IMR-90 (cell line): ENCODE measurements around the gene CAMTA1. TPM values are rescaled to one million over a fixed set of nuclear protein-coding genes. Genes with fewer than 3 reads are reported as not detected.

Source experiments
- ATAC-seq: fragments of 200-7000 bp; cut with Tn5 transposase; 2 replicates; pipeline ENCODE4 v1.9.1; 2020; ENCODE audit warnings: low read depth, mild to moderate bottlenecking, moderate library complexity
- BruUV-seq: library from RNA; stranded (reverse); fragments of 400-500 nt; replicated peaks from 2 replicates; lab custom pipeline; 2021; lab: Mats Ljungman, UMichigan
- CTCF ChIA-PET: fragments of 300-600 bp; formaldehyde crosslinking; extraction: SDS; loops from one replicate; lab custom pipeline; 2021; ENCODE audit warnings: antibody characterized with exemption; lab: Yijun Ruan, JAX
- POLR2A ChIA-PET: fragments of 300-600 bp; sonication (Branson Sonifier 250); formaldehyde crosslinking; loops from one replicate; lab custom pipeline; 2022; ENCODE audit warnings: antibody characterized with exemption; ENCODE audit not compliant: unreplicated experiment; lab: Charles Lee
- DNase-seq: peaks from one replicate; pipeline ENCODE4 v3.0.0; 2013
- H2AFZ ChIP-seq: replicated peaks from 2 replicates; pipeline ENCODE3; 2013; ENCODE audit warnings: low read length, mild to moderate bottlenecking; ENCODE audit not compliant: poor library complexity
- H2AK5ac ChIP-seq: 2 replicates; pipeline ENCODE4 v1.6.1; 2013; ENCODE audit warnings: low read depth, low read length, inconsistent platforms
- H2AK9ac ChIP-seq: replicated peaks from 2 replicates; pipeline ENCODE3; 2013; ENCODE audit warnings: mild to moderate bottlenecking, low read depth, low read length, moderate library complexity; ENCODE audit not compliant: poor library complexity
- H2BK120ac ChIP-seq: 2 replicates; pipeline ENCODE4 v1.6.1; 2013; ENCODE audit warnings: low read depth, low read length, inconsistent platforms
- H2BK15ac ChIP-seq: 3 replicates; pipeline ENCODE4 v1.6.1; 2013; ENCODE audit warnings: low read depth, low read length, inconsistent platforms
- H2BK20ac ChIP-seq: 2 replicates; pipeline ENCODE4 v1.6.1; 2013; ENCODE audit warnings: low read depth, mild to moderate bottlenecking, inconsistent platforms, low read length, moderate library complexity
- H2BK5ac ChIP-seq: 2 replicates; pipeline ENCODE4 v1.6.1; 2013; ENCODE audit warnings: mild to moderate bottlenecking, low read depth, low read length, inconsistent platforms; ENCODE audit not compliant: poor library complexity, severe bottlenecking
- H3K14ac ChIP-seq: replicated peaks from 2 replicates; pipeline ENCODE4 v1.6.1; 2013; ENCODE audit warnings: low read depth, low read length, inconsistent platforms
- H3K18ac ChIP-seq: 2 replicates; pipeline ENCODE4 v1.6.1; 2013; ENCODE audit warnings: low read depth, low read length, control low read depth
- H3K23ac ChIP-seq: 2 replicates; pipeline ENCODE4 v1.6.1; 2013; ENCODE audit warnings: low read depth, low read length, inconsistent platforms
- H3K27ac ChIP-seq: 2 replicates; pipeline ENCODE4 v1.5.1; 2013; ENCODE audit warnings: mild to moderate bottlenecking, control low read depth, low read length; ENCODE audit not compliant: insufficient read depth
- H3K27me3 ChIP-seq: 2 replicates; pipeline ENCODE4 v1.6.1; 2013; ENCODE audit warnings: low read length; ENCODE audit not compliant: control insufficient read depth, insufficient read depth
- H3K36me3 ChIP-seq: 2 replicates; pipeline ENCODE4 v1.6.1; 2013; ENCODE audit warnings: low read length, mixed read lengths; ENCODE audit not compliant: control insufficient read depth, insufficient read depth
- H3K4ac ChIP-seq: 2 replicates; pipeline ENCODE4 v1.6.1; 2013; ENCODE audit warnings: low read depth, low read length, inconsistent platforms
- H3K4me1 ChIP-seq: 2 replicates; pipeline ENCODE4 v1.6.1; 2013; ENCODE audit warnings: low read length, mixed read lengths; ENCODE audit not compliant: control insufficient read depth, insufficient read depth
- H3K4me2 ChIP-seq: 2 replicates; pipeline ENCODE4 v1.6.1; 2013; ENCODE audit warnings: low read depth, mild to moderate bottlenecking, control low read depth, low read length, moderate library complexity
- H3K4me3 ChIP-seq: 2 replicates; pipeline ENCODE4 v1.5.1; 2013; ENCODE audit warnings: low read depth, mild to moderate bottlenecking, control low read depth, low read length, moderate library complexity; ENCODE audit not compliant: insufficient read depth
- H3K56ac ChIP-seq: 2 replicates; pipeline ENCODE4 v1.6.1; 2013; ENCODE audit warnings: low read length, inconsistent platforms; ENCODE audit not compliant: insufficient read depth; ENCODE audit errors: extremely low read depth
- H3K79me1 ChIP-seq, 2 experiments: 2 replicates each; pipeline ENCODE4 v1.6.1; 2013; ENCODE audit warnings: low read length in 2 of 2, inconsistent platforms in 1 of 2, low read depth in 1 of 2
- H3K9ac ChIP-seq: 2 replicates; pipeline ENCODE4 v1.6.1; 2013; ENCODE audit warnings: low read depth, low read length, control low read depth
- H3K9me1 ChIP-seq: 2 replicates; pipeline ENCODE4 v1.6.1; 2013; ENCODE audit warnings: low read length, inconsistent platforms; ENCODE audit not compliant: insufficient read depth
- H3K9me3 ChIP-seq: 2 replicates; pipeline ENCODE4 v1.6.1; 2013; ENCODE audit warnings: low read length; ENCODE audit not compliant: control insufficient read depth, insufficient read depth
- H4K20me1 ChIP-seq: 2 replicates; pipeline ENCODE4 v1.6.1; 2013; ENCODE audit warnings: low read length, inconsistent platforms; ENCODE audit not compliant: insufficient read depth
- H4K5ac ChIP-seq: 2 replicates; pipeline ENCODE4 v1.6.1; 2013; ENCODE audit warnings: mild to moderate bottlenecking, low read depth, low read length, control low read depth
- H4K8ac ChIP-seq, 2 experiments: 2 replicates each; pipeline ENCODE4 v1.6.1; 2013; ENCODE audit warnings: low read depth in 2 of 2, low read length in 2 of 2, control low read depth in 1 of 2, inconsistent platforms in 1 of 2
- H4K91ac ChIP-seq: 2 replicates; pipeline ENCODE4 v1.6.1; 2013; ENCODE audit warnings: low read depth, low read length, inconsistent platforms; ENCODE audit not compliant: insufficient read depth
- CEBPB ChIP-seq: IDR thresholded peaks from 2 replicates; pipeline ENCODE4 v1.6.1; 2012; ENCODE audit warnings: low read depth, low read length, improper control_type of control experiment
- CHD1 ChIP-seq: IDR thresholded peaks from 2 replicates; pipeline ENCODE4 v1.6.1; 2012; ENCODE audit warnings: low read depth, low read length, improper control_type of control experiment
- CTCF ChIP-seq: conservative IDR thresholded peaks from 2 replicates; pipeline ENCODE4 v1.5.1; 2012; ENCODE audit warnings: mild to moderate bottlenecking, low read depth, low read length, improper control_type of control experiment
- ELK1 ChIP-seq: fragments of 150-350 bp; IDR thresholded peaks from 2 replicates; pipeline ENCODE4 v1.6.1; 2016; ENCODE audit warnings: low read depth, mild to moderate bottlenecking, low read length, moderate library complexity, borderline replicate concordance
- FOS ChIP-seq: fragments of 150-350 bp; IDR thresholded peaks from 2 replicates; pipeline ENCODE4 v1.6.1; 2016; ENCODE audit warnings: low read depth, low read length
- MAFK ChIP-seq: IDR thresholded peaks from 2 replicates; pipeline ENCODE4 v1.6.1; 2012; ENCODE audit warnings: low read depth, low read length, improper control_type of control experiment
- MAZ ChIP-seq: IDR thresholded peaks from 2 replicates; pipeline ENCODE4 v1.6.1; 2012; ENCODE audit warnings: low read depth, mild to moderate bottlenecking, low read length, improper control_type of control experiment, moderate library complexity, borderline replicate concordance
- MXI1 ChIP-seq: IDR thresholded peaks from 2 replicates; pipeline ENCODE4 v1.6.1; 2012; ENCODE audit warnings: low read depth, mild to moderate bottlenecking, low read length, moderate library complexity, borderline replicate concordance
- NFE2L2 ChIP-seq: fragments of 150-350 bp; IDR thresholded peaks from 2 replicates; pipeline ENCODE4 v1.6.1; 2016; ENCODE audit warnings: low read depth, mild to moderate bottlenecking, low read length
- POLR2A ChIP-seq: IDR thresholded peaks from 2 replicates; pipeline ENCODE4 v1.6.1; 2012; ENCODE audit warnings: mild to moderate bottlenecking, low read depth, low read length
- RAD21 ChIP-seq: IDR thresholded peaks from 2 replicates; pipeline ENCODE4 v1.6.1; 2012; ENCODE audit warnings: low read length, improper control_type of control experiment
- RCOR1 ChIP-seq: IDR thresholded peaks from 2 replicates; pipeline ENCODE4 v1.6.1; 2012; ENCODE audit warnings: mild to moderate bottlenecking, low read length, improper control_type of control experiment; ENCODE audit not compliant: insufficient replicate concordance
- RFX5 ChIP-seq: IDR thresholded peaks from 2 replicates; pipeline ENCODE4 v1.8.0; 2012; ENCODE audit warnings: low read depth, mild to moderate bottlenecking, low read length, moderate library complexity
- USF2 ChIP-seq: fragments of 150-350 bp; IDR thresholded peaks from 2 replicates; pipeline ENCODE4 v1.6.1; 2017; ENCODE audit warnings: mild to moderate bottlenecking, antibody characterized with exemption, low read length, low read depth
- WGBS, 2 experiments: methylation state at CpG; one replicate each; pipeline versions ENCODE4 v1.1.5 to v1.1.7; 2013; ENCODE audit warnings: missing lambda C conversion rate in 2 of 2; ENCODE audit not compliant: insufficient read length in 1 of 2; ENCODE audit errors: extremely low coverage in 2 of 2; 5-methylcytosine and 5-hydroxymethylcytosine counted together
- dilution Hi-C: fragments of 300-500 bp; cut with HindIII; formaldehyde crosslinking; loops from one replicate; pipeline ENCODE4 v1.14.3; 2018; ENCODE audit warnings: low sequenced_read_pairs; ENCODE audit not compliant: unreplicated experiment
- in situ Hi-C: fragments of 300-500 bp; cut with MboI; formaldehyde crosslinking; loops from 3 replicates; pipeline ENCODE4 v1.14.3; 2019; ENCODE audit warnings: low sequenced_read_pairs, inconsistent platforms, mixed read lengths
- intact Hi-C: fragments of 100-400 bp; cut with micrococcal nuclease; formaldehyde crosslinking; loops from 2 replicates; pipeline ENCODE4 v1.10.0; 2022
- polyA plus RNA-seq, 3 experiments: library from polyadenylated mRNA; depleted of rRNA; stranded (reverse); fragments of >200 nt; gene quantifications; 2 replicates each; pipeline ENCODE4 v1.2.3, GENCODE V29; 2012; ENCODE audit warnings: low replicate concordance in 1 of 3
- total RNA-seq: library from RNA; depleted of rRNA; stranded (reverse); fragments of >200 nt; gene quantifications from 2 replicates; pipeline ENCODE4 v1.2.3, GENCODE V29; 2012

The CAMTA1 gene
- total and polyA plus RNA-seq, 2 of the 4 experiments (the other 2 are of a cell fraction): 35.5 to 74.3 TPM

DNA sequence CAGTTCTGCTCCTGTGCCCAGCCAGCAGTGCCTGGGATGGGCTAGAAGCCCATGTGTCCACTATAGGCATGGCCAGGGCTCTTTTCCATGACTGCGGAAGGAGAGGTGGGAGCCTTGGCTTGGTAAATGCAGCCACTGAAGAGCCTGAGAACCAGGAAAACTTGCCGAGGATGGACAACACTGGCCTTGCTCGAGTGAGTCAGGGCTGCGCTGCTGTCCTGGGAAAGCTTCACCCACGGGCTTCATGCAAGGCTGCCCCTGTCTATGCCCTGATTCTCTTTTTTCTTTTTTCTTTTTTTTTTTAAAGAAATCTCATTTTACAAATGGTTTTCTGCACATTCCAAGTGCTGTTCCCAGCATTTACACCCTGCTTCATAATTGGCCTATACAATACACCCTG is 156.5 kb downstream of the CAMTA1 start:
- no peak overlapping the region for H3K56ac ChIP-seq
- intact Hi-C loops: no loop called here
- H2BK20ac ChIP-seq: no peak overlapping the region
- no peak overlapping the region for H4K5ac ChIP-seq
- POLR2A ChIA-PET: no interaction called here
- H2AK9ac ChIP-seq: no peak overlapping the region
- H3K4me2 ChIP-seq: no peak overlapping the region
- H3K9ac ChIP-seq: no peak overlapping the region
- H3K9me1 ChIP-seq: no peaks in the 10 kb centered on the region
- no peak overlapping the region for H3K4me3 ChIP-seq
- TF ChIP-seq CEBPB (no peak), MXI1 (no peak), USF2 (no peak), RFX5 (no peak), NFE2L2 (no peak), MAFK (no peak), POLR2A (no peak), RAD21 (no peak), MAZ (no peak), RCOR1 (no peak), CTCF (no peak), CHD1 (no peak), ELK1 (no peak), FOS (no peak)
- dilution Hi-C loops: no loop called here
- no peaks in the 10 kb centered on the region for H4K20me1 ChIP-seq
- no peak overlapping the region for H3K18ac ChIP-seq
- H2AK5ac ChIP-seq: no peak overlapping the region
- CTCF ChIA-PET: no interaction called here
- DNase-seq: no peak
- H3K23ac ChIP-seq: no peak overlapping the region
- no peaks in the 10 kb centered on the region for H3K79me1 ChIP-seq
- no peak for ATAC-seq
- no peak overlapping the region for H4K91ac ChIP-seq
- WGBS, 2 experiments: 100% methylated on average over 1 of the region's 5 CpGs; no CpG with 5 or more reads in 1 of the 2 experiments
- no TSS peak for BruUV-seq
- H3K4ac ChIP-seq: no peak overlapping the region
- H3K27me3 ChIP-seq: peaks cover 14% of the 10 kb centered on the region
- H3K27ac ChIP-seq: no peak overlapping the region
- no peak overlapping the region for H2AFZ ChIP-seq
- H2BK5ac ChIP-seq: no peak overlapping the region
- no peak overlapping the region for H2BK15ac ChIP-seq
- H3K36me3 ChIP-seq: no peaks in the 10 kb centered on the region
- no peak overlapping the region for H2BK120ac ChIP-seq
- in situ Hi-C loops: no loop called here
- H4K8ac ChIP-seq: no peak overlapping the region
- no peak overlapping the region for H3K14ac ChIP-seq
- no peaks in the 10 kb centered on the region for H3K4me1 ChIP-seq
- no peaks in the 10 kb centered on the region for H3K9me3 ChIP-seq
